Spleen (tissue), 7 donors: ENCODE measurements around the gene KCNA4.

Experiments used
- POLR2A ChIP-seq, 3 donors: fragments of 450-650 bp; IDR thresholded peaks; one replicate each; pipeline ENCODE4 v1.5.1; 2017; ENCODE audit warnings: antibody characterized with exemption in 3 of 3, mild to moderate bottlenecking in 1 of 3
- POLR2AphosphoS5 ChIP-seq, 3 donors: sonication (generic); formaldehyde crosslinking; IDR thresholded peaks; one replicate each; pipeline ENCODE4 v1.5.1; 2017; ENCODE audit warnings: antibody characterized with exemption in 3 of 3
- TF ChIP-seq, protein P1 (sequence below), 11 experiments: fragments of 200-600 bp in 7 of 11; fragments of 450-650 bp in 4 of 11; sonication (generic) in 4 of 11; IDR thresholded peaks in 8 of 11; conservative IDR thresholded peaks in 3 of 11; 1 replicate in 7 of 11; 2 replicates in 4 of 11; pipeline versions ENCODE4 v1.4.0 to v1.8.0; 2016 to 2021; ENCODE audit warnings: antibody characterized with exemption in 11 of 11, inconsistent platforms in 4 of 11, mild to moderate bottlenecking in 1 of 11
- donor health status: DM: no; HTN: no; CAD: no; lungs with moderate emphysema.
- donor health status: DM: no; HTN: no; CAD: no.
- donor health status: DM: no; HTN: no; CAD: no.

GRCh38 chr11:30006876-30007275 is 10.0 kb downstream of the KCNA4 start:
- TF ChIP-seq, protein P1, sequence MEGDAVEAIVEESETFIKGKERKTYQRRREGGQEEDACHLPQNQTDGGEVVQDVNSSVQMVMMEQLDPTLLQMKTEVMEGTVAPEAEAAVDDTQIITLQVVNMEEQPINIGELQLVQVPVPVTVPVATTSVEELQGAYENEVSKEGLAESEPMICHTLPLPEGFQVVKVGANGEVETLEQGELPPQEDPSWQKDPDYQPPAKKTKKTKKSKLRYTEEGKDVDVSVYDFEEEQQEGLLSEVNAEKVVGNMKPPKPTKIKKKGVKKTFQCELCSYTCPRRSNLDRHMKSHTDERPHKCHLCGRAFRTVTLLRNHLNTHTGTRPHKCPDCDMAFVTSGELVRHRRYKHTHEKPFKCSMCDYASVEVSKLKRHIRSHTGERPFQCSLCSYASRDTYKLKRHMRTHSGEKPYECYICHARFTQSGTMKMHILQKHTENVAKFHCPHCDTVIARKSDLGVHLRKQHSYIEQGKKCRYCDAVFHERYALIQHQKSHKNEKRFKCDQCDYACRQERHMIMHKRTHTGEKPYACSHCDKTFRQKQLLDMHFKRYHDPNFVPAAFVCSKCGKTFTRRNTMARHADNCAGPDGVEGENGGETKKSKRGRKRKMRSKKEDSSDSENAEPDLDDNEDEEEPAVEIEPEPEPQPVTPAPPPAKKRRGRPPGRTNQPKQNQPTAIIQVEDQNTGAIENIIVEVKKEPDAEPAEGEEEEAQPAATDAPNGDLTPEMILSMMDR (IDR thresholded peaks at IDR 0.05 in 8 of 11, conservative IDR thresholded peaks at IDR 0.05 in 3 of 11), result no peak
- TF ChIP-seq POLR2A (IDR thresholded peaks at IDR 0.05) (no peak), POLR2AphosphoS5 (IDR thresholded peaks at IDR 0.05) (no peak)
